Stimulated activated CD4-positive, alpha-beta T cell treated with anti-CD3 and anti-CD28 coated beads, Interleukin-12 subunit alpha, Interleukin-12 subunit beta, amount 100 ng/mL, for 24 hours (primary cell): ENCODE data around the gene KY.

Experiments
- DNase-seq, 2 experiments: peaks; one replicate each; pipeline ENCODE4 v3.0.0-alpha.2; 2020; ENCODE audit warnings: low read depth in 2 of 2

KY gene

GRCh38 chr3:134650431-134651346 is at the start of gene KY:
Gene KY, minus strand, starts transcription at chr3:134651022. Its CDS starts 62 bp downstream, at chr3:134650960.
- DNase-seq: peak in 1 of 2 experiments; percentile 2

GRCh38 chr3:134699721-134700120 is 48.9 kb upstream of the KY start:
- no peak for DNase-seq

GRCh38 chr3:134699141-134699711 is 48.4 kb upstream of the KY start:
- no peak for DNase-seq

GRCh38 chr3:134697830-134698689 is 47.2 kb upstream of the KY start:
- DNase-seq: no peak

GRCh38 chr3:134696155-134696554 is 45.3 kb upstream of the KY start:
- DNase-seq: no peak

GRCh38 chr3:134694946-134695543 is 44.2 kb upstream of the KY start:
- no peak for DNase-seq

- DNase-seq: no peak
Observed at GRCh38 chr3:134694466-134694865, 43.6 kb upstream of the KY start.

GRCh38 chr3:134693804-134694203 is 43.0 kb upstream of the KY start:
- DNase-seq: no peak

GRCh38 chr3:134693226-134693625 is 42.4 kb upstream of the KY start:
- no peak for DNase-seq

GRCh38 chr3:134690226-134690625 is 39.4 kb upstream of the KY start:
- no peak for DNase-seq

- no peak for DNase-seq
Observed at GRCh38 chr3:134687642-134688041, 36.8 kb upstream of the KY start.

GRCh38 chr3:134685929-134686802 is 35.3 kb upstream of the KY start:
- no peak for DNase-seq

GRCh38 chr3:134682196-134682880 is 31.5 kb upstream of the KY start:
- no peak for DNase-seq

GRCh38 chr3:134681522-134681900 is 30.7 kb upstream of the KY start:
- no peak for DNase-seq

GRCh38 chr3:134680796-134681521 is 30.1 kb upstream of the KY start:
- DNase-seq: no peak

- no peak for DNase-seq
Observed at GRCh38 chr3:134677987-134678308, 27.1 kb upstream of the KY start.

GRCh38 chr3:134677196-134677986 is 26.6 kb upstream of the KY start:
- no peak for DNase-seq

GRCh38 chr3:134675726-134676256 is 25.0 kb upstream of the KY start:
- no peak for DNase-seq

GRCh38 chr3:134672571-134672970 is 21.7 kb upstream of the KY start:
- no peak for DNase-seq
